Neutrophil (primary cell): Measurements from ENCODE around the gene DOCK4.

Experiments used
- H3K27ac ChIP-seq: fragments of 200-600 bp; sonication (generic); 2 replicates; pipeline ENCODE4 v1.5.1; 2016; ENCODE audit warnings: mild to moderate bottlenecking, moderate library complexity
- H3K27me3 ChIP-seq: fragments of 200-600 bp; sonication (generic); 2 replicates; pipeline ENCODE4 v1.6.0; 2016; ENCODE audit warnings: mild to moderate bottlenecking
- H3K36me3 ChIP-seq: fragments of 200-600 bp; sonication (generic); 2 replicates; pipeline ENCODE4 v1.5.1; 2017
- H3K4me1 ChIP-seq, 2 experiments: fragments of 200-600 bp in 1 of 2; sonication (generic) in 1 of 2; 1 replicate in 1 of 2; 2 replicates in 1 of 2; pipeline versions ENCODE4 v1.5.1 to v1.6.1; 2013 to 2016; ENCODE audit warnings: low read depth in 1 of 2, low read length in 1 of 2, mild to moderate bottlenecking in 1 of 2, moderate library complexity in 1 of 2; ENCODE audit not compliant: control insufficient read depth in 1 of 2, insufficient read depth in 1 of 2
- H3K4me3 ChIP-seq, 2 experiments: fragments of 200-600 bp in 1 of 2; sonication (generic) in 1 of 2; 1 replicate in 1 of 2; 2 replicates in 1 of 2; pipeline ENCODE4 v1.5.1; 2013 to 2016; ENCODE audit warnings: low read depth in 1 of 2, low read length in 1 of 2, mild to moderate bottlenecking in 1 of 2, moderate library complexity in 1 of 2
- H3K9me3 ChIP-seq: fragments of 200-600 bp; sonication (generic); 2 replicates; pipeline ENCODE4 v1.5.1; 2016
- TF ChIP-seq, protein P1 (sequence below): fragments of 200-600 bp; sonication (generic); IDR thresholded peaks from 2 replicates; pipeline ENCODE4 v1.5.1; 2016; ENCODE audit warnings: antibody characterized with exemption

The DOCK4 gene

DNA sequence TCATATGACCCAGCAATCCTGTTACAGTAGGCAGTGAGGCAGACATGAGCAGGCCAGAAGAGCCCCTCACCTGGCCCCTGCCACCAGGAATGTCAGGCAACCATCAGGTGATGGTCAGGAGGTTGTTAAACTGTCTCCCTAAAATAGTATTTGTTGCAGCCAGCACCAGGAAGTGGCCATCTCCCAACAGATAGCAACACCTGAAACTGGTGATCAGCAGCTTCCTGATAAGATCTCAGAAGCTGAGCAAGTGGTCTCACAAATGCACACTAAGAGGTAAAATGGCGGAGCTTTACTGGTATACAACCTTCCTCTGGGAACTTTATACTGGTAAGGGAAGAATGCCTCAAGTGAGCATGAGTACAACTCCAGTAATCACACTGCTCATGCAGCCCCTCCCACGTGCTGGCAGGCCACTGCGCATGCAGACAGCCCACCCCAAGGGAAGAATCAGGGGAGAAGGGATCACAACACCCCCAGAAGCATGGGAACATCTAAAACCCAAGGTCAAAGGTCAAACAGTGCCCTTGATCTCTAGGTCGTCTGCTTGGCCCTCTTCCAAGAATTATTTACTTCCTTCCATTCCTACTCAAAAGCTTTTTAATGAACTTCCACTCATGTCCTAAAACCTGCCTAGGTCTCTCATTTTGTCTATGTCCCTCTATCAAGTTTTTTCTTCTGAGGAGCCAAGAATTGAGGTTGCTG is 133.5 kb downstream of the DOCK4 start:
- TF ChIP-seq, protein P1, sequence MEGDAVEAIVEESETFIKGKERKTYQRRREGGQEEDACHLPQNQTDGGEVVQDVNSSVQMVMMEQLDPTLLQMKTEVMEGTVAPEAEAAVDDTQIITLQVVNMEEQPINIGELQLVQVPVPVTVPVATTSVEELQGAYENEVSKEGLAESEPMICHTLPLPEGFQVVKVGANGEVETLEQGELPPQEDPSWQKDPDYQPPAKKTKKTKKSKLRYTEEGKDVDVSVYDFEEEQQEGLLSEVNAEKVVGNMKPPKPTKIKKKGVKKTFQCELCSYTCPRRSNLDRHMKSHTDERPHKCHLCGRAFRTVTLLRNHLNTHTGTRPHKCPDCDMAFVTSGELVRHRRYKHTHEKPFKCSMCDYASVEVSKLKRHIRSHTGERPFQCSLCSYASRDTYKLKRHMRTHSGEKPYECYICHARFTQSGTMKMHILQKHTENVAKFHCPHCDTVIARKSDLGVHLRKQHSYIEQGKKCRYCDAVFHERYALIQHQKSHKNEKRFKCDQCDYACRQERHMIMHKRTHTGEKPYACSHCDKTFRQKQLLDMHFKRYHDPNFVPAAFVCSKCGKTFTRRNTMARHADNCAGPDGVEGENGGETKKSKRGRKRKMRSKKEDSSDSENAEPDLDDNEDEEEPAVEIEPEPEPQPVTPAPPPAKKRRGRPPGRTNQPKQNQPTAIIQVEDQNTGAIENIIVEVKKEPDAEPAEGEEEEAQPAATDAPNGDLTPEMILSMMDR, result no peak
- H3K27me3 ChIP-seq, result no peaks in the 10 kb centered on the region
- no peak overlapping the region for H3K27ac ChIP-seq

DNA sequence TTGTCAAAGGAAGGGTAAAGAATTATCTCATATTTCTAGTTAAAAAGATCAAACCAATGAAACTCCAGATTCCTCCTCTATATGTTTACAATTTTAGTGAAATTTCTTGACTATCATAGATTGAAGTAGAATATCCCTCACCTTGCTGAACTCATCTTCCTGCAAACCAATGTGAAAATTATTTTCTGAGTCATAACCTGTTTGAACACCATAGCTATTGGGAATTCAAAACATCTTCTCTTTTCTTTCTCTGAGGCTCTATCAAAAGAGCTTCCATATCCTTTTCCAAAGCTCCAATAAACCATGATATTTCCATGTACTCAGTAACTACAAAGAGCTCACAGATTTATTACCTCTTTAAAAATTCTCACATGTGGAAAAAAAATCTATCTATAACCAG is 134.3 kb downstream of the DOCK4 start:
- H3K9me3 ChIP-seq, result no peaks in the 10 kb centered on the region
- TF ChIP-seq, protein P1, result no peak

More for the DNA sequence above, 133.5 kb downstream of the DOCK4 start:
- no peaks in the 10 kb centered on the region for H3K36me3 ChIP-seq
- H3K4me3 ChIP-seq, result no peak overlapping the region
- H3K9me3 ChIP-seq, result no peaks in the 10 kb centered on the region
- no peaks in the 10 kb centered on the region for H3K4me1 ChIP-seq

DNA sequence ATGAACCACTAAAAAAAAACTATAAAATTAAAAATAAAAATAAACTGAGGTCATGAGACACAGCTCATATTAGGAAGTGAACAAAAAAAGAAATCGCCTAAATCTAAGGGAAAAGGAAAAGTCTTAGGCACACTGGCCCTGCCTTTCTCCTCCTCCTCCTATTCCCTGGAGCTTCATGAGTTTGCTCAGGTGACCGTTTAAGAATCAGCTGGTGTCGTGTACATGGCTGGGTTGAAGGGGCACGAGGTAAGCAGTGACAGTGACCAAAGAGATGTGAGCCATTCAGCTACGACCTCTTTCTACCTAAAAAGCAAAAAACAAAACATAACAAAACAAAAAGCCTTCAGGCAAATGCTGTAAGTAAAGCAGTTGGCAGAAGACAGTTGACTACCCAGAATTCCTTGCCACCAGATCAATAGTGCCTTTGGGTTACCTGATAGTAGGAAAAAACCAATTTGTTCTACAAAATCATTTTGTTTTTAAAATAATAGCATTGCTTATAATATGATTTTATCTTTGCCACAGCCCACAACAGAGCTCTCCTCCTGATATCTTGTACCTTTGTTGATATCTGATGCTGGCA is 135.4 kb downstream of the DOCK4 start:
- Histone ChIP-seq H3K4me3 (no peak overlapping the region), H3K27ac (no peak overlapping the region), H3K4me1 (no peaks in the 10 kb centered on the region), H3K9me3 (no peaks in the 10 kb centered on the region), H3K36me3 (no peaks in the 10 kb centered on the region), H3K27me3 (no peaks in the 10 kb centered on the region)
- TF ChIP-seq, protein P1, result no peak

More for the DNA sequence above, 134.3 kb downstream of the DOCK4 start:
- no peak overlapping the region for H3K4me3 ChIP-seq
- H3K27ac ChIP-seq, result no peak overlapping the region
- H3K4me1 ChIP-seq, result no peaks in the 10 kb centered on the region
- H3K36me3 ChIP-seq, result no peaks in the 10 kb centered on the region
- H3K27me3 ChIP-seq, result no peaks in the 10 kb centered on the region

DNA sequence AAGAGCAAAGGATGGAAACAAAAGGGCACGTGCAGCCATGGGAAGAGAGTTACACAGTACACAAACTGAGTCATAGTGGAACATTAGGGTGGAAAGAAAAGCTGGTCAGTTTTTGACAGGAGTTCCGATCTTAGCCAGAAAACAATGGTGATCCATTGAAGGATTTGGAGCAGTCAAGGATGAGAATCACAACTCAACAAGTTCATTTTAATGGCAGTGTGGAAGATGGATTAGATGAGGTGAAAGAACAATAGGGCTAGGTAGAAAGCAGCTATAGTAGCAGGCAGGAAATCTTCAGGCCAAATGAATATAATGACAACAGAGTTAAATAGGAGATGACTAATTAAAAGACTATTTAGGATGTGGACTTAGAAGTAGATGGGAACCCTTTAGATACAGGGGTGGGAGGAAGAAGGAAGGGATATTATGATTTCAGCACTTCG is 136.3 kb downstream of the DOCK4 start:
- H3K27me3 ChIP-seq, result no peaks in the 10 kb centered on the region
- H3K4me1 ChIP-seq, result no peaks in the 10 kb centered on the region
- H3K36me3 ChIP-seq, result no peaks in the 10 kb centered on the region
- H3K27ac ChIP-seq, result no peak overlapping the region
- H3K4me3 ChIP-seq, result no peak overlapping the region
- H3K9me3 ChIP-seq, result no peaks in the 10 kb centered on the region
- TF ChIP-seq, protein P1, result no peak

DNA sequence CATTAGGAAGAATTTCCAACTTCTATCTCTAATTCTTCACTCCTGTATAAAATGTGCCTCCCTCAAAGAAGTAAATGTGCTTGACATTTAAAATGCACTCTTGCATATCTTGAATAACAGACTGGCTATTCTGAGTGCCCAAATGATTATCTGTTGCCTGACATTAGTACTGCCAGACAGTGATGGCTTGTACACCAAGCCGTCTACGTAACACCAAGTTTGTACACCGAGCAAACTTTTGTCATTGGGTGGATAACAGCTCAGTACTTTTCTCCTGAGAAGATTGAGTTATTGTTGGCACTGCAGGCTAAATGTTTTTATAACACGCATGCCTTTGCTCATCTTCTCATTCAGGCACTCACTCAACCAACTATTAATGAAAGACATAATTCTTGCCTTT is 137.2 kb downstream of the DOCK4 start:
- Histone ChIP-seq H3K4me3 (no peak overlapping the region), H3K4me1 (no peaks in the 10 kb centered on the region), H3K9me3 (no peaks in the 10 kb centered on the region), H3K27ac (no peak overlapping the region), H3K36me3 (no peaks in the 10 kb centered on the region), H3K27me3 (no peaks in the 10 kb centered on the region)
- TF ChIP-seq, protein P1, result no peak
